Left cardiac atrium (tissue), 4 donors: Measurements from ENCODE around the gene PDILT. TPM values are rescaled to one million over a fixed set of nuclear protein-coding genes. Genes with fewer than 3 reads are reported as not detected.
"Not testable (repeated sequence)": the region's sequence is repeated elsewhere in the genome, so short reads cannot be mapped to it uniquely, and the experiment has no call there.

Source experiments
- ATAC-seq, 2 donors: fragments of 200-7000 bp; cut with Tn5 transposase; one replicate each; pipeline ENCODE4 v1.9.1; 2020; ENCODE audit warnings: mild to moderate bottlenecking in 2 of 2, moderate library complexity in 2 of 2
- DNase-seq: peaks from one replicate; pipeline ENCODE4 v3.0.0-alpha.2; 2020
- intact Hi-C, 2 donors: fragments of 100-400 bp; cut with DNase I; formaldehyde crosslinking; loops; one replicate each; pipeline versions ENCODE4 v1.14.1 to v1.15.1; 2022 to 2023
- total RNA-seq, 2 donors: library from RNA; stranded (reverse); fragmentation: NEBNext Ultra II Directional; extraction: Animal tissue kit (Norgen Biotek cat#: 25700); gene quantifications; one replicate each; pipeline ENCODE4 v1.2.1, GENCODE V29; 2021
- donor health status: DM: no; HTN: yes; CAD: no.
- donor health status: DM: no; HTN: yes; CAD: no; lungs with severe emphysema.
- donor health status: DM: yes; HTN: yes; CAD: no.
- donor health status: Dilated cardiomyopathy.

PDILT gene
- total RNA-seq, 2 donors from 2014 or later, result not detected

- ATAC-seq, DNase-seq, intact Hi-C loops: not testable (repeated sequence)
Observed at GRCh38 chr16:20312536-20313095, 91.9 kb downstream of the PDILT start.

GRCh38 chr16:20311548-20311947, 93.0 kb downstream of the PDILT start:
- ATAC-seq, result no peak
- intact Hi-C loops, result no loop called here

GRCh38 chr16:20310421-20311395, 93.8 kb downstream of the PDILT start:
- DNase-seq, result no peak
- intact Hi-C loops, result no loop called here
- no peak for ATAC-seq

More at GRCh38 chr16:20311548-20311947, 93.0 kb downstream of the PDILT start:
- DNase-seq, result no peak

- ATAC-seq, result no peak
- intact Hi-C loops, result no loop called here
Observed at GRCh38 chr16:20309786-20310185, 94.8 kb downstream of the PDILT start.

More at GRCh38 chr16:20309786-20310185, 94.8 kb downstream of the PDILT start:
- DNase-seq, result no peak

Other genes with a start within 250 kb of the PDILT start
- not detected for gene GP2, start 77.2 kb downstream of the PDILT start, total RNA-seq
- gene UMOD, start 52.0 kb downstream of the PDILT start, total RNA-seq, result not detected
- gene ACSM5, start 4.8 kb upstream of the PDILT start, total RNA-seq, result 1 to 10 TPM; 3.6 to 7.8 TPM
- gene ACSM2A, start 46.8 kb upstream of the PDILT start, total RNA-seq, result not detected
- gene ACSM2B, start 171.6 kb upstream of the PDILT start, total RNA-seq, result under 1 TPM in 1 of 2 donors, not detected in 1; 0.41 TPM